ENCODE measurements around the gene GRIN2B.

- TF ChIP-seq CTCF (conservative IDR thresholded peaks at IDR 0.05; ENCODE audit: low read depth, low read length): no peak
- no peak for TF ChIP-seq EZH2 (IDR thresholded peaks at IDR 0.05; ENCODE audit: borderline replicate concordance, low read depth, low read length, poor library complexity, severe bottlenecking)
Measured at GRCh38 chr12:13945236-13945635, 36.2 kb downstream of the GRIN2B start.

All from A673 (cell line).